Skin of body (tissue), 2 donors: Measurements from ENCODE around the gene DNM3. TPM values are rescaled to one million over a fixed set of nuclear protein-coding genes. Genes with fewer than 3 reads are reported as not detected.

ENCODE experiments used
- DNase-seq: peaks from one replicate; lab custom pipeline; 2025; lab: John Stamatoyannopoulos, UW
- total RNA-seq: library from RNA; depleted of rRNA; stranded (reverse); fragments of >200 nt; gene quantifications from one replicate; pipeline ENCODE4 v1.2.3, GENCODE V29; 2014

The DNM3 gene
- total RNA-seq, 1 donor from 2014 or later, result 5.2 TPM

DNA sequence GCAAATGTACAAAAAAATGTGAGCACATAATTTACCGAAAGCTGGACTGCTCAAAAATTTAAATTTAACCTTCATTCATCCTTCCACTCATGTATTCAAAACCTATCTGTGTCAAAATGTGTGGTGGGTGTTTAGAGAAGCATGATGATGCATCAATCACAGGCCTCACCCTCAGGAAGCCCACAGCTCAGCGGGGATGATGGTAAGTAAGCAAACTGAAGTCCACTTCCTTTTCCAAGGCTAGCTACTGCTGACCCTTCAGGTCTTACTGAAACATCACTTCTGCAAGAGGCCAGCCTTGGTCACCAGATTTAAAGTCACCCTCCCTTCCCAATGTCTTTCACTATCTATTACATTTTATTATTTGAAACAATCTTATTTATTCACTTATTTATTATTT is 254.5 kb downstream of the DNM3 start:
- DNase-seq, result no peak

DNA sequence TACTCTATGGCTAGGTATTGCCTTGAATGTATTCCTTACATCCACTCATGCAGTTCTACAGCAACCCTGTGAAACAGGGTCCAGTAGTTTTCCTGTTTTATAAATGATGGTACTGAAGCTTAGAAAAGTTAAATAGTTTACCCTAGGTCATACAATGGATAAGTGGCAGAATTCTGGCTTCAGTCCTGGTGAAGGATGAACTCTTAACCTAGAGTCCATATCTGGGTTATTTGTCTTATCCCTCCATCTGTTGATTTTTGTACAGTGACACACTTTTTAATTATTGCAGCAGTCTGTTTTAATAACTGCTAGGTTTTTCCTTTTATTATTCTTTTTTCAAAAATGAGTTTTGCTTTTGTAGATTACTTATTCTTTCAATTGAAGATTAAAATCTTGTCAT is 263.9 kb downstream of the DNM3 start:
- DNase-seq, result no peak

DNA sequence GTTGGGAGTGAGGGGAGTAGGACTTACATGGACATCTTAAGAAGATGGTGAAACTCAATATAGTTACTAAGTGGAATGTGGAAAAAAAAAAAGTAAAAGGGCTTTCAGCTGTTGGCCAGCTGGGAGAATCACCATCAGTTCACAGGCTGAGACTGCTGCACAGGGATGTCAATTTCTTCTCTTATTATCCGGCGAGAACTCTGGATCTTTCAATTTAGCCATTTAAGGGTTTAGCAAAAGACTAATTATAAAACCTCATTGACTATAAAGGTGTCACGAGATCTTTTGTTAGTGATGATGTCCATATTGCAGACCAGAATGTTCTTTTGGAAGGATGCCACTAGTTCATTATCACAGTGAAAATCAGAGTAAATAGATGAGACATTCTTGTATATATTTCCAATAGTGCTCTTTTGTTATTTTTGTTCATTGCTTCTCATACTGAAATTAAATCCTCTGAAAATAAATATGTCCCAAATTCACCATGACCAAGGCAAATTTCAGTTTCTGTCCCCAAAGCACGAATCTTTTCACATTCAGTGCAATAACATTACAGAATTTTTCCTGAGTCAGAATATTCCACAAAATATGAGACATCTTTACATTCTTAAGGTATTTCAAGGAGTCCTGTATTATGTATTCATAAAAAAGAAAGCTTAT is 266.1 kb downstream of the DNM3 start:
- peak; percentile 68 for DNase-seq

DNA sequence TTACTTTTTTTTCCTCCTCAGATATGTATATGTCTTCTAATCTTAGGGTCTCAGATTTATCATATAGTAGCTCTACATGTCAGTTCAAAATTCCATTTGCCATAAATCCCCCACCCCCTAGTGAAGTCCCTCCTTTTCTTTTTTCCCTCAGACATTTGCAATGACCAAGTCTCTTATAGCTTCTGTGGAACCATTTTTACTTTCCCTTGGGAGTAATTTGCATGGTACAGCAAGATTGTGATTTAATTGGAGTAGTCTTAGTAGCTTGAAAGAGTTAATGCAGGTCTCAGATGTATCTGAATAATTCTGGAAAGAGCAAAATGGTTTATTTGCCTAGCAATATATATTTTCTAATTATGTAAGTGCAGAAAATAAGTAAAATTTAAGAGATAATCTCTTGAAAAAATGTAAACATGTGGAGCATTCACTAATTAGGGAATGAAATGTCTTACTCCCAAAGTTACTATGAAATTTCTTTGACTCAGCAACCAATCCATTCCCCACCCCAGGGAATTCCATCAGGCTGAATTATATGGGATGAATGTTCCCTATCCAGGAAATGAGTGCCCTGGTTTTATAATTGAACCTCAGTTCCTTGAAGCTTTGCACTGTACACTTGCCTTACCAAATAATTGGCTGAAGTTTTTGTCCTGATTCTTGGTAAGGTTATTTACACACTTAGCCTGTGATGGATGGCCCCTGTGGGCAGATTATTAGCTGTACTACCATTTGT is 267.0 kb downstream of the DNM3 start:
- no peak for DNase-seq

DNA sequence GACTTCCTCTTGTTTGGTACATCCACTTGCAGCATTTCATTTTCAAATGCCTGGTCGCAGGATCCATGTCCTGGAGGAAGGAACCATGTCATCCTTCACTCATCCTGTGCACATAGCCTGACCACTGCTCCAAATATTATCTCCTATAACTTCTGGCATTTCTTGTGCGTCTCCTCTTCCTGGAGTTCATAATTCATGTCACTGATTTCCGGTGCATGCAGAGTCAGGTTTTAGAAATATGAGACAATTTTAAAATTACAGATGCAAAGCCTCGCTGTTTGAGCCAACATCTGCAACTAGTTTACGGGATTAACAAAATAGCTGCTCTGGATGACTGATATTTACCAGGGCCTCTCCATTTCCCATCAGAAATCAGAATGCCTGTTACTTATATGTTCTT is 268.1 kb downstream of the DNM3 start:
- peak; percentile 87 for DNase-seq

DNA sequence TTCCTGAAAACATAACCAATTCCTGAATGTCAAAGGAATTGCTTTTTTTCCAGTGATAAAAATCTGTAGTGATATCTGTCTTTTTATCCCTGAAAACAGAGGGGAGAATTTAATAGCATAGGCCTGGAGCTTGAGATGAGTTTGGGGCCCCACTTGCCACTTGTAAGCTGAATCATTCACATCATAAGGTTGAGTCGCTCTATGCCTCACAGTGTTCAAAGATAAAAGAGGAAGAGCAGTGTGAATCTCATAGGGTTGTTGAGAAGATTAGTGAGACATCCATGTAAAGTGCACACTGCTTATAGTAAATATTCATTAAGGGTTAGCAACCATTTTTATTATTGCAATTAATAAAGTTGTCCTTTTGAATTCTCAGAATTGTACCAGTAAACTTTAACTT is 271.3 kb downstream of the DNM3 start:
- no peak for DNase-seq

DNA sequence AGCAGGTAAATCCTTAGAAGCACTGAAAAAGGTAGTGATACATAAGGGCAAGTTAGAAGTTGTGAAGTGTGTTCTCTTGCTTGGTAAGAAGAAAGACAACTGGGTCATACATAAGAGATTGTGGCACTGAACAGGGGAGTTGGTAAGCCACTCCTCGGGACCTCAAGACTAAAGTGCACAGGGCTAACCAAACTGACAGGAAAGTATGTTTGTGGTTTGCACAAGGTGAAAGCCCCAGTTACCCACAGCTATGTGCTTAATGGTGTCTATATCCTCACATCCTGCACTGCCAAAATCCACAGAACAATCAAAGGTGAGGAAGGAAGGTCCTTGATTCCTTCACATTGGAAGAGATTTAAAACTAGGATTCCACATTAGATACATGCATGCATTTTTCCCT is 276.5 kb downstream of the DNM3 start:
- no peak for DNase-seq

DNA sequence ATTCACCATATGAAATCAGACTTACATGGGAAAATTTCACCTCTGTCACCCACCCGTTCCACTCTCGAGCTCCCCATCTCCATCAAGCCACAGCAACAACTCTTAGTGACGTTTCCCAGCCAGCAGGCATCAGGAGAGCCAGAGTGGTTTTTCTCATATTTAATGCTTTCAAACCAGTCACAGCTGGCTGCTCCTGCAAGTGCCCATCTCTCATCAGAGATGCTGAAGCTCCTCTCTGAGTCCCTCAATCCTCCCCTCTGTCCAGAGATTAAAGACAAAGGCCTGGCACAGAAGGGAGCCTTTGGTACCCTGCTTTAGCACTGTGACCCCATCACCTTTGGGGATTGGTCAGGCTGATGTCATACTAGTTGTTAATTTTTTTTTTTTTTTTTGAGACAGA is 277.3 kb downstream of the DNM3 start:
- no peak for DNase-seq

DNA sequence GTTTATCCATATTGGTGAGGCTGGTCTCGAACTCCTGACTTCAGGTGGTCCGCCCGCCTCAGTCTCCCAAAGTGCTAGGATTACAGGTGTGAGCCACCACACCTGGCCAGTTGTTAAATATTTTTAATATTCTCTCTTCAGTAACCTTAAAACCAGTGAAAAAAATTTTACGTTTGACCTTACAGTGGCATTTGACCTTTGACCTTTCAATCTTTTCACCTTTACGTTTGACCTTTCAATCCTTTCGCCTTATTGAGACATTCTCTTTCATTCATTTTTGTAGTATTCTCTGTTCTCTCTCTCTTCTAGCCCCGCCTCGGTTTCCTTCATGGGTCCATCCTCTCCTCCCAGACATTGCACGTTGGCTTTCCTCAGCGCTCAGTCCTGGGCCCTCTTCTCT is 277.9 kb downstream of the DNM3 start:
- no peak for DNase-seq

DNA sequence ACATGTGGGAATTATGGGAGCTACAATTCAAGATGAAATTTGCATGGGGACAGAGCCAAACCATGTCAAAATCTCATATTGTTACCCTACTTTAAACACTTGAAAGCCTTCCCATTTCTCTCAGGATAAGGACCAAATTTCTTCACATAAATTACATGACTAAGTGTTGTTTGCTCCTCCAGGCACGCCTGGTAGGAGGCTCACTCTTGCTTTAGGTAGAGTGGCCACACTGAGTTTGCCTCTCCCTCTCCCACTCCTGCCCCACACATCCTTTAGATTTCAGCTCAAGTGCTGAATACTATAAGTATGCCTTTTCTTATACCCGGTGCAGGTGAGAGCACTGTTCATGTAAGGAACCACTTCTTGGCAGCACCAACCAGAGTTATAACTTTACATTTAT is 279.1 kb downstream of the DNM3 start:
- DNase-seq, result no peak

DNA sequence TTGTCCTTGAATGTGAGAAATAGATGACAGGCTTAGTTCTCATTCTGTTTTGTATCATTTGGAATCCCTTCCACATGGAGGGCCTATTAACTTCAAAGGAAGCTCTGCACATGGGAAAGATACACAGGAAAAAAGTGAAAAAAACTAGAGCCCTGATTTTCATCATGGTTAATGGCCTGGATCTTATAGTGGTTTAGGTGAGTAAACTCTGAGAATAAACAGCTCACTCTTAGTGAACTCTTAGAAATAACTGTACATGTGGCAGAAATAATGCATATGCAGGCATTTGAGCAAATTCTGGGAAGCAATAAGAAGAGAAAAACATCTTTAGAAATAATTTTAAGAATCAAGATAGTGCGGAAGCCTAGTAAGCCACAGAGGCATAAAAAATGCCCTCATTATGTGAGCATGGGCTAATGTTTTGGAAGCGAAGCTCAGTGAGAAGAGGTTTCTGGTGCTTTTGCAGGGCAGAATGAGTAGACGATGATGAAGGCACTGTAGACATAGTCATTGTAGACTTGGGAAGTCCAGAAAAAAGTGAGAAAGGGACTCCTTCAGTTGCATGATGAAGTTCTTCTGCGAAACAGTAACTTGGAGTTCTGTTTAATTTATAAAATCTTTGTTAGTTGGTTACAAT is 279.9 kb downstream of the DNM3 start:
- DNase-seq, result no peak

DNA sequence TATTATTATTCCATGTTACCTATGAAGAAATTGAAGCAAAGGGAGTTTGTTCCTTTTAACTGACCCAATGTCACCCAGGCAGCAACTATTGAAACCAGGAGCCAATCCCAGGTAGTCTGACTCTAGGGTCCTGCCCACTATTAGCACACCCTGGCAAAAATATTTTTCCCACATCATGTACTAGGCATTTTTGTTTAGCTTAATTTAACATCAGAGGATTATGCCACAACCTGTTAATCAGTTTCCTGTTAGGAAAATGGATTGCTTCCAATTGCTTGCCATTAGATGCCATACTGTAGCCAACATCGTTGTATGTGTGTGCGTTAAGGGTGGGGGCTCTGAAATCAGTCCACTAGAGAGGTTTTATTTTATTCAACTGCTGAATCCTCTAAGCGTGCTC is 281.1 kb downstream of the DNM3 start:
- no peak for DNase-seq

DNA sequence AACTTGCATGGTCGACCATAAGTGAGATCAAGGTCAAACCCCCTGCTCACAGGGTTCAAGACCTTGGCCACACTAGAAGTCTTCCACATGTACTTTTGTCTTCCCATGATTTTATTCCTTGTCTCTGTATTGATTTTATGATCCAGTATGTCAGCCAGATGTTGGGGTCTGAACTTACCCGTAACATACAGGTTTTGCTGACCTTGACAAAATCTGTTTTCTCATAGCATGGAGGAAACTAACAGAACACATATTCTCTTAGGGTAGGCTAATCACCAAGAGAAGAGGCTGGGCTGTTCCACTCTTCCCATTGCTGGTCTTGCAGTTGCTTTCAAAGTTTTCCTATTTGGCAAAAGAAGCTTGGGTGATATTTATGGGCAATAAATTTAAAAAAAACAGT is 284.0 kb downstream of the DNM3 start:
- no peak for DNase-seq

DNA sequence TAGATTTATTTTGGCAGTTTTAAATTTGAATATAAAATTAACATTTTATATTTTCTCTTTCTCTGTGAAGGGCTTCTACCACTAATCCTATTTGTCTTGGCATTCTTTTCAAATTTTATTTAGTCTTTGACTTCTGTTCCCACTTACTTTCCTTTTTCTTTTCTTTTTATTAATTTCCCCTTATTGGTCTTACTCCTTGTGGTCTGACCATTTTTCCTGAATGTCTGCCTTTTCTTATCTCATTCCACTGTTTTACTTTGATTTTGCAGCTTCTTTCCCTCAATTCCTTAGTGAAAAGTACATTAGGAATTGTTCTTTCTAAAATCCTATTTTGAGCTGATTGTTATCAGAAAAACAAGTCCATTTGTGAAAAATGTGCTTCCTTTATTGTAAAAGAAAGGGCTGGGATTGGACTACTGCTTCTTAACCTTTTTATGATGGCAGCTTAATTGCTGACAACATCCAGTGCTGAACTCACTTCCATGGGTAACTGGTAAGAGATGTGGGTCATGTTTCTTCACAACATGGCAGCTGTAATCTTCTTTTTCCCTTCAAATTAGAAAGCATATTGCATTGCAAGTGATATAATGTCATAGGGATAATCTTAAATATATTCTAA is 284.6 kb downstream of the DNM3 start:
- no peak for DNase-seq

DNA sequence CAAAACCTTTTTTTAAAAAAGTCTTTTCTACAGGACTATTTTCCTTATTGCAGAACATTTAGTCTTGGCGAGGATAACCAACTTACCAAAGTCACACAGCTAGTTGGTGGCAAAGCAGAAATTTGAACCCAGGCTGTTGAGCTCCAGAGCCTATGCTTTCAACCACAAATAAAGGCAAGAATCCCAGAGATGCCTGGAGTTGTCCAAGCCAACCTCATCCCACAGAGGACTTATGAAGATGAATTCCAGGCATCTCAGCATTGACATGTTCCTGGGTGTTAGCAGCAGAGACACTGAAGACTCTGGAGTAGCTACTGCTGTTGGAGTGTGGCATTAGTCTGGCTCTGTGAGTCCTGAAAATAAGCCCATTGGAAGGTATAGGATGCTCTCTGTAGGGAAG is 291.5 kb downstream of the DNM3 start:
- DNase-seq, result no peak

DNA sequence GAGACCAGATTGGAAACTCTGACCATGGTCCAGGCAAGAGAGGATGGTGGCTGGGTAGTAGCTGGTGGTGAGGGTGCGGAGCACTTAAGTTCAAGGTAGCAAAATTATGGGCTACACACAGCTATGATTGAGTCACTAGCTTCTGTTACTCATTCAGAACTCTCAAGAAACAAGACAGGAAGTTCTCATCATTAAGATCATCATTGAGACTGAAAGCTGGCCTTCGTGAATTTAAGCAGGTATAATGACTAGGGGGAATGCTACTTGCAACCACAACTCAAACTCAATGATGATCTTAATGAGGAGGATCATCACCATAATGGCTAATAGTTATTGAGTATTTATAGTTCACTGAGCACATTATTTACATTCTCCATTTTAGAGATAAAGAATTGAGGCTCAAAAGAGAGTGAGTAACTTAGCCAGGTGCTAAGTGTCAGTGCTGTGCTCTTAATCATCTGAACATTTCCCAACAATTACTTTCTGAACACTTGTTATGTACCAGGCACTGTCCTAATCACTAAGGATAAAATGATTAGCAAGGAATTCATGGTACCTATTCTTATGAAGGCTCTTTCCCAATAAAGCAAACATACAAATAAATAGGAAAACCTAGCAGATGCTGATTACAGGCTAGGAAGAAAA is 292.9 kb downstream of the DNM3 start:
- DNase-seq, result no peak

DNA sequence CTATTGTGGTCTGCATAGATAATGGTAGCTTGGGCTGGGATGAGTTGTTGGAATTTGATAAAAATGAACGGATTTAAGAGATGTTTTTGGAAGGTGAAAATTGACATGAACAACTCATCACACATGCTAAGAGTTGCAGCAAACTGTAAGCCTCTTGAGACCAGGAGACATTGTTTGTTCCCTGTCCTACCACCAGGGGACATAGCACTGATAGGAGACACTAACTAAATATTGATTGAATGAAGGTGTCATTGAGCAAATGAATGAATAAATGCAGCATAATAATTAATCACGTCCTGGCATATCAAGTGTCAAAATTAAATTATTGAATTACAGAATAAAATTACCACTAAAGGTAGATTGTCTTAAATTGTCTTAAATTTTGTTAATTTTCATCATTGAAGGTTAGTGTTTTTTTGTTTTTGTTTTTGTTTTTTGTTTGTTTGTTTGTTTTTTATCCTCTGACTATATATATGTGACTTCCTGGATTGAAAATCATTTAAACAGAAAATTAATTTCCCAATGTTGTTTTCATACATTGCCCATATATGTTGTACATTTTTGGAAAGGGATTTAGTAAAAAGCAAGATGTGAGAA is 293.9 kb downstream of the DNM3 start:
- no peak for DNase-seq

DNA sequence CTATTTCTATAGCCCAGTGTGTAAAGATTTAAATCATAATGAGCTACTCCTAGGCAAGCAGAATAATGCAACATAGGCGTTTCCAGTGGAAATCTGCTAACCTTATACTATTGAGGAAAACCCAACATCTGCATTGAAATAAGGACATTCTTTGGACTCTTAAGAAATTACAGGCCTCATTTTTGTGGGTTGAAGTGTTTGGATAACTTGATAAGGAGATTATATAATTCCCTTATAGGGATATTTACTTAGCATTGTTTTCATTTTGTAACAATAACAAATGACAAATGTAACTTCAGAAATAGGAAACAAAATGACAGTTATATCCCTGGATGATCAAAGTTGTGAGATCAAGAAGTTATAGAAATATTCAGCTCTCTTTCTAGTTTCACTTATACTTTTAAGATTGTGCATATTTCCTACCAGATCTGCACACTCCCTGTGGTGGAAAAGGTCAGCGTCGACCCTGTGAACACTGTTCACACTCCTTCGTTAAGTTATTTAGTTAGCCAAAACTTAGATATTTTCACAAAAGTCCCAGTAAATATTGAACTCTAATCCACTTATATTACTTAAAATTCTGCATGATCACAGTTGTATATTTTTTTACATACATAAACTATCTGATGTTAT is 294.8 kb downstream of the DNM3 start:
- DNase-seq, result peak; percentile 67

DNA sequence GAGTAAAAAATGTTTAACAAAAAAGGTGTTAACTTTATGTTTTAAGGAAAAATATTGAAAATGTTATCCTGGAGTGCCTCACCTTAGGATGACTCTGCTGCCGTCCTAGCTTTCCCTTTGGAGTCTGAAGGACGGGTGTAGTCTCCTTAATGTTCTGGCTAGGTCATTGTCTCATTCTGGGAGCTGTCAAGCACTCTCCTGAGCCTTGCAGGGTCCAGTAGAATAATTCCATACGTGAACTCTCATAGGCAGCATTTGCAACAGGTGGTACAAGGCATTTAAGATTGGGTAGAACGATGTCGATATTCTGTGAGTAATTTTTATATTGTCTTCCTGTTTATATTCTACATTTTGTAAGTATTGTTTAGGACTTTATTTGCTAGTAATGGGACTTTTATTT is 295.6 kb downstream of the DNM3 start:
- peak; percentile 33 for DNase-seq

DNA sequence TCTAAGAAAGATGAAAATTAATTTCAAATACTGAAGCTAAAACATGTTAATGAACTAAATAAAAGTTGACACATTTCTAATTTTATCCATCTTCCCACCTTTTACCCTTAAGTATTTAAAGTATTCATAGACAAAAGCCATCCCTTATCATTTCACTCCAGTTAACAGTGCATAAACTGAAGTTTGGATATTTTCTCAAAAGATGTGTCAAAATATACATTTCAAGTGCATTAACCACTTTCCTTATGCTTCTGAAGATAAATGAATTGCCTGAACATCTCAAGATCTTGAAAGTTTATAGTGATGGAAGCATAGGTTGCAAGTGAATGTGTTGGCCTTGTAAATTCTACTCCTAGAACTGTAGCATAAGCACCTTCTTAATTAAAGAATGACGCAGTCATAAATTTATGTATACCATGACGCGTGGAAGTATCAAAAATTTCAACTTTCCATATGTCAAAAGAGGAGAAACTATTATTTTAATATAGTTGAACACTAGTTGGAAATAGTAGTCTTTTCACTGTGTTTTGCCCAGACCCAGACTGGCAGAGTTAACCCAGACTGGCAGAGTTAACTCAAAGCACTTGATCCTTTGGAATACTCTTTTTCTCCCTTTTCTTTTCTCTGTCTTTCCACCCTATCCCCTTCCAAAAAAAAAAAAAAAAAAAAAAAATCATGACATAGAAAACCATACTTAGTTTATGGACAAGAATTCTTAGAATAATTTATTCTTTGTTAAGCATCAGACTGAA is 296.6 kb downstream of the DNM3 start:
- DNase-seq, result no peak
